ENCODE results near the gene SLC5A12. TPM values are rescaled to one million over a fixed set of nuclear protein-coding genes. Genes with fewer than 3 reads are reported as not detected.

SLC5A12 gene
- polyA plus RNA-seq, 1 donor = 57.3 TPM

DNA sequence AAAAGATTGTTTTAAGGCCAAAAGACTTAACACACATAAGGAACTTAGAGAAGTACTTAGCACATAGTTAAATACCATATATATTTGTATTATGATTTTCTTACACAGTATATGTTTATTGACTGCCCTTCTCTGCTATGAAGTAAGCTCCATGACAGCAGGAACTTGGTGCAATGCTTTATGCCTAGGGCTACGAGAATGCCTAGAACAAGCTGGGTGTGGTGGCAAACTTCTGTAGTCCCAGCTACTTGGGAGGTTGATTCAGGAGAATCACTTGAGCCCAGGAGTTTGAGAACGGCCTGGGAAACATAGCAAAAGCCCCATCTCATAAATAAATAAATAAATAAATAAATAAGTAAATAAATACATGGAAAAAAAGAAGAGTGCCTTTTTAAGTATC lies 1.9 kb downstream of the SLC5A12 start:
- DNase-seq = no peak

DNA sequence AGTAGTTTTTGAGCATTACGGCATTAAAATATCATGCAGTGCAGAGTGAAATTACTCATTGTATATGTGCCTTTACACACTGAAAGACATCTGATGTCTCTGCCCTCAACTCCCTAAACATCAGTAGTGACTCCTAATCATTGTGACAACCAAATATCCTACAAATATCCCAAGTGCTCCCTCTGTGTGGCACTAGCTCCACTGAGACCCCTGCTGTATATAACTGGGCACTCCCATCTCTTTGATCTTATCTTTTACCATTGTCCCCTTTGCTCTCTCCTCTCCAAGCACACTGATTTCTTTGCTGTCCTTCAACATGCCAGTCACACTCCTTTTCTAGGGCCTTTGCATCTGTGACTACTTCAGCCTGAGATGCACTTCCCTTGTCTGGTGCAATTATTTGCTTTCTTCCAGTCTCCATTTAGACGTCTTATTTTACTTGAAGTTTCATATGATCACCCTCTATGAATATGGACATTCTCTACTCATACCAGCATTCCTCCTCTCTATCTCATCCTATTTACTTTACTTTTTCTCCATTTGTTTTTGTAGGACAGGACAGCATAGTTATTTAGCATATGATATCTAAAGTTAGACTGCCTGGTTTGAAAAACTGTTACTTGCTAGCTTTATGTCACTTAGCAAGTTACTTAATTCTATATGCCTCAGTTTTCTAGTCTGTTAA lies 2.4 kb downstream of the SLC5A12 start:
- DNase-seq = no peak

DNA sequence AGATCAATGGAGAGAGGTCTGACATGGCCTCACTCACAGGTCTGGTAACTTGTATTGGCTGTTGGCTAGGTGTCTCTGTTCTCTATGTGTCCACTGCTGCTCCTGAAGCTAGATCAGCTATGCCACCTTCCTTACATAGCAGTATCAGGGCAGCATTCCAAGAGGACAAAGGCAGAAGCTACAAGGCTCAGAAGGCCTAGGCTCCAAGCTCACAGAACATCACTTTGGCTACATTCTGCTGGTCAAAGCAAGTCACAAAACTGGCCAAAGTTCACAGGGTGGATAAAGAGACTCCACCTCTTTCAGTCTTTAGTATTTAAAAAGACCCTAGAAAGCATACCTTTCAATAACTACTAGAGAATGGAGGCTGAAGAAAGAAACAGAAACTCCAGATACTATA lies 4.1 kb downstream of the SLC5A12 start:
- DNase-seq = no peak

DNA sequence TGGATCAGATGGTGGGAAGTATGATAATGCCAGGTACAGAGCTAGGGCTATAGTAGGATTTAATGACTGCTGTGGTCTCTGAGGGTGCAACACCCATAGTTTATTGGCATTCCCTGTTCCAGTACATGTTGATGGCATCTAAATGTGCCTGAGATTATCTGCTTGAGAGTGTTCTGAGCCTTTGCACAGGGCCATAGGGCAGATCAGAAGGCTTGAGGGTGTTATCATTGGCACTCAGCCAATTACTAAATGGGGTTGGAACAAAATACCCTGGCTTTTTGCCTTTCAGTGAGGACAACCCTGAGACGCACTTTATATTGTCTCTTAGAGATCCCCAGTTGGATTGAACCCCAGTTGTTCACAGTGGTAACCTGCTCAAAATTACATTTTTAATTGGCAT lies 6.7 kb downstream of the SLC5A12 start:
- no peak for DNase-seq

DNA sequence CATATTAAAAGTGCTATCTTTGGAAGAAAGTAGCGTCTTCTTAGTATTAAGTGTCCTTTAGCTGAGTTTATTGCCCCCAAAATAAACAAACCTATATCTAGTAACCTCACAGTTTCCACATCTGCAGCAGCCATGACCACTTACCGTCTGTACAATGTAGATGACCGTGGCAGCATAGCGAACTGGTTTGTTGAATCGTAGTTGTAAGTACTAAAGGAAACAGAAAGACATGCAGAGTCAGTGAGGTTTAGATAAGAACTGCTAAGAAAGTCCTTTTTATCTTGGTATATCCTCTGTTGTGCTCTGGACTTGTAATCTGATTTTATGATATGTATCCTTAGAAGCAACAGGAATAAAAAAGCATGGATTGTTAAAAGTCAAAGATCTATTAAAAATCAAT lies 9.4 kb downstream of the SLC5A12 start:
- no peak for DNase-seq

DNA sequence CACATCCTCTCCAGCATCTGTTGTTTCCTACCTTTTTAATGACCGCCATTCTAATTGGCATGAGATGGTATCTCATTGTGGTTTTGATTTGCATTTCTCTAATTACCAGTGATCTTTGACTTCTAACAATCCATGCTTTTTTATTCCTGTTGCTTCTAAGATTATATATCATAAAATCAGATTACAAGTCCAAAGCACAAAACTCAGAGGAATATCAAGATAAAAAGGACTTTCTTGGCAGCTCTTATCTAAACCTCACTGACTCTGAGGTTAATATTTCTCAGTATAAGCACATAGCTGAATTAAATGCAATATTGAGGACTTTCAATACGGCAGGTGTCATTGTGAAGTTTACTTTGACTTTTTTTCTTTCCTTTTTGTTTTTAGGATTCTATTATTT lies 11.4 kb downstream of the SLC5A12 start:
- DNase-seq = no peak

DNA sequence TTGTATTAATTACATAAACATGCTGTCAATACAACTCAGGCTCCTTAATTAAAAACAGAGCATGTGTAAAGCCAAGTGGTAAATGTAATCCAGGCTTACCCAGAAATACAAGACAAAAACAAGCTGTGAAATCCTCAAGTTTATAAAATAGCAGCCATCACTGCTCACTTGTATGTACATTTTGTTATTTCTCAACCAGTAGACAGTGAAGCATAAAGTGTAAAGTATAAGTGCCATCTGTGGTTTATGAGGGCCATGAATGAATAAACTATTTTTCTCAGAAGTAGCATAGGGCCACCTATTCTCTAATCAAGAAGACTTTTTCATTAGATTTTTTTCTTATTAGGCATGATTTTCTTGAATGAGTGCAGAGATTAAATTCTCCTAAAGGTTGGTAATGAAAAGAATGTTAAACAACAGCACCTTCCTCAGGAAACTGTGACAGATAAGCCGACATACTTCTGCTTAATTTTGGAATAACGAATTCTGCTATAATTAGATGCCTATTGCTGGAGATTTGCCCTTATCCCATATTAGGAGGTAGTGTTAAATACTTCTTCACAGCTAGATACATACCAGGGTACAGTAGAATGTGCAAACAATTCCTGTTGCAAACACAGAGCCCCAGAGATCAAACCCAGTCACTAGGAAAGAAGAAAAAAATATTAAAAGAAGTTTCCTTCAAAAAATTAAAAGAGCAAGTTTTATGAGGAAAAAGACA lies 13.0 kb downstream of the SLC5A12 start:
- no peak for DNase-seq

DNA sequence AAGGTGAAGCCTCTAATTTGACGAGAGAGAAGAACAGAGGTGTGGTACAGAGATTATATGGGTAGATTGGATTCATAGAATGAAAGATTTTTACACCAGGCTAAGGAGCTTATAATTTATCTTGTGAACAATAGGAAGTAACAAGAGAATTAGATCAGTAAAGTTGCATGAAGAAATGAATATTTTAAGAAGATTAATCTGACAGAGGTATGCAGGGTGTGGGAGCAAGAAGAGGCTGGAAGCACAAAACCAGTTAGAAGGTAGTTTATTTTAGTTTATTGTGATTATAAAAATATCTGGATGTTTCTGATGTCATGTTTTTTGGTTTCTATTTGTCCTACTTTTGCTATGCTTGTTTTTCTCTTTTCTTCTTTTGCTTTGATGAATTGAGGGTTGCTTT lies 15.7 kb downstream of the SLC5A12 start:
- DNase-seq = no peak

DNA sequence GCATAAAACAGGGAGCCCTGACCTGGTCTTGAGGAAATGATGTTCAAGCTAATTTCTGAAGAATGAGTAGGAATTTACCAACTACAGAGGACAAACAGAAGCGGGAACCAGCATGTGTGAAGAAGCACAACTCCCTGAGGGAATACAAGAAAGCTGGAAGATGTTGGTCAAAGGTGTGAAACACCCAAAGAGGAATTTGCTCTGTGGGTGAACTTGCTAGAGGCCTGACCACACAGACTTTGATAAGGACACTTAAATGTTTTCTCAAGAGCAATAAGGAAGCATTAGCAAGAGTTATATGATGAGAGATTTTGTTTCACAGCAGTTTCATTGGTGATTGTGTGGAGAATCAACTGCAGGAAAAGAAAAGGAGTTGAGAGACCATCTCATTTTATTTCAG lies 17.6 kb downstream of the SLC5A12 start:
- no peak for DNase-seq

DNA sequence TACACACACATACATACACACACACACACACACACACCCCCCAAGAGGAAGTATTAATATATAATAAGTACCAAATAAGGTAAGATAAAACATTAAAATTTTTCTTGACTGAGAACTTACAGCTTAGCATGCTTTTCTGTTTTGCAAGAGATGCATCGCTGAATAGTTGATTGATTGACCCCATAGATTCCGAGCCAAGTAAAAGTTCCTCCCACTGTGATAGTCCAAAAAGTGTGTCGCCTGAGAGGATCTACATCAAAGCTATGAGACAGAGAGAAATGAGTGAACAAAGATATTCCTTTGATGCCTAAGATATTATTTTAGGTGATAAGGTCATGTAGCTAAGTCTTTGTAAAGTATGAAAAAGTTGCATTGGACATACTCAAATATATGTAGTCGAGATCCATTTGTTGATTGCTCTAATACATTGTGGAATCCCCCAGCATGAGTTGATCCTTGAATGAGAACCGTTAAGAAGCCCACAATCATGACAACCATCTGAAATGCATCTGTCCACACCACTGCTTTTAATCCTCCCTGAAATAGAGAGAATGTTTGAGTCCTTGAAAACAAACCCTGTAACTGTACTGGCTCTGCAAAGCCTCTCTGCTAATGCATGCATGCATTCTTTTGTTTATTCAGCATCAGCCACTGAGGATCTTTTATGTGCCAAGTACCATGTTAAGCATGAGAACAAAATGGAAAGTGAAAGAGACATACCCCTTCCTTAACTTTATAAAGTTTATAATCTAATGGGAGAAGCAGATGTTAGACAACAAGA lies 18.3 kb downstream of the SLC5A12 start:
- DNase-seq = no peak

DNA sequence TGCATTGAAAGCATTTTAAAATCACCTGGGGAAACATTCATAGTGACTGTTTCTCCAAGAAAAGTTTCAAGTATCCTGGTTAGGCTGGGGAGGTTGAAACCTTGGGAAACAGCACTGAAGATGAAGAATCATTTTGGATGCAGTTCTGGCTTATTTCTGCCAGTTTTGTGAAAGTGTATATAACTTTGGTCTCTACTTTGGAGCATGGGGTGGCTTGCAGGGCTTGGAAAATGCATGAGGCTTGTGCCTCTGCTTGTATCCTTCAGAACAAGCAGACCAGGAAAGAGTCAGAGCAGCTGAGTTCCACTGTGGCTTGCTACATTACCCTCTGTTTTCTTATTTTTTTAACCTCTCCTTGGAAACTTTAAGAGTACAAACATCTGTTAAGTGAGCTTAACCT lies 19.5 kb downstream of the SLC5A12 start:
- peak; percentile 12 for DNase-seq

DNA sequence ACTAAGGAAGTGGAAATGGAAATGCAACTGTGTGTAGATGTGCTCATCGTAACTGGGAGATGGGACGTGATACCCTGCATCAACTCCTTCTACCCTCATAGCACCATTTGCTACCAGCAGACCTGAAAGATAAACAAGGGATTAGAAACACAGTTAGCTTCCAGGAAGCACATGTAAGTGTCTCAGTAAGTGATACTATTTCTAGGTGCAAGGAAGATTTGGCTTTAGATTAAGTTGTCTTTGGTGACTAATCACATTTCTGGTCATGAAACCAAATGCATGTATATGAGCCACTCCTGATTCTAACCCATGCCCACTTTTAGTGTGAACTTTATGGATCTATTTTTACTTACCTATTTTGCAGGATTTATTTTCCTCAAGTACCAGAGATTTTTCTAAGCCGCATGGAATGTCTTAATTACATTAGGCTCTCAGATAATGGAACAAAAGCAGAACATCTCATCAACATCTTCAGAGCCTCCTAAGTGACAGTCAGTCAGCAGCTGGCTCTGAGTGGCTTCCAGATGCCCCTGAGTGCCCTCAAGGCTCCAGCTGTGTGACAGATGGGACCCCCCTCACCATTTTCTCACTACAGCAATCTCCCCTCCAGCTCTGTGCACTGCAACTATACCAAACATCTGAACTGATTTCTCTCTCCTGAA lies 21.2 kb downstream of the SLC5A12 start:
- DNase-seq = no peak

DNA sequence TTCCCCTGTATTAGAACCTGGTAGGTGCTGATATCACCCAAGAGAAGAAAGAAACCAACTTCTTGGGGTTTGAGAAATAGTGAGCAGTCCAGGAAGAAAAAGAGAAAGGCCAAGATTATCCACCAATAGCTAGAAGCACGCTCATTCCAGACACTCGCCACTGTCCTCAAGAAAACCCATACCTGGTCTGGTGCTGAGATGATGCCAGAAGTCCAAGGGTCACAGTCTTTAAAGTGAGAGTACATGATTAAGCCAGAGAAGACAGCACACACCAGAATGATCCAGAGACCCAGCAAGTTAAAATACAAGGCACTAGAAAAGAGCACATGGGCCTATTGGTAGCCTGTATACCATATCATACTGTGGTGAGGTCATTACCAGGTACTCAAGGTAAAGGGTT lies 23.6 kb downstream of the SLC5A12 start:
- DNase-seq = no peak

DNA sequence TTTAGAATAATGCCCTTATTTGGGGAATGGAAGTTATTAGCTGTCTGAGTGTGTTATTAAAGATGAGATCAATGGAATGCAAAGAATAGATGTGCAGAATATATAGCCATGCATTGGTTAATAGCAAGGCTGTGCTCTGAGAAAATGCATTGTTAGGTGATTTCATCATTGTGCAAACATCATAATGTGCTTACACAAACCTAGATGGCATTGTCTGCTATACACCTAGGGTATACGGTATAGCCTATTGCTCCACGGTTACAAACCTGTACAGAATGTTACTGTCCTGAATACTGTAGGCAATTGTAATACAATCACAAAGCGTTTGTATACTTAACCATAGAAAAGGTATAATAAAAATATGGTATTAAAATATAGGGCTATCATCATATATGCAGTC lies 25.5 kb downstream of the SLC5A12 start:
- no peak for DNase-seq

DNA sequence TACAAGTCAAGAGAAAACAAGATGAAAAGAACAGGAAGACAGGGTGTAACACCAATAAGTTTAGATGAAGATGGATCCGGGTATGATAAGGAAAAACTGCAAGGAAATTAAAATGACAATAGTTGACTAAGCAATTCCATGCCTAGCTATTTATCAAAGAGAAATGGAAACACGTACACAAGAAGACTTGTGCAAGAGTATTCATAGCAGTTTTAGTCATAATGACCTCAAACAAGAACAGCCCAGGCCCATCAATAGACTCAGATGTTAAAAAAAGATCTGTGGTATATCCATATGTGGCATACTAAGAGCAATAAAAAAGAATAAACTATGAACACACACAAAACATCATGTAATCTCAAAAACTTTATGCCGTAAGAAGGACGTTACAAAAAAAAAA lies 33.2 kb downstream of the SLC5A12 start:
- DNase-seq = no peak

DNA sequence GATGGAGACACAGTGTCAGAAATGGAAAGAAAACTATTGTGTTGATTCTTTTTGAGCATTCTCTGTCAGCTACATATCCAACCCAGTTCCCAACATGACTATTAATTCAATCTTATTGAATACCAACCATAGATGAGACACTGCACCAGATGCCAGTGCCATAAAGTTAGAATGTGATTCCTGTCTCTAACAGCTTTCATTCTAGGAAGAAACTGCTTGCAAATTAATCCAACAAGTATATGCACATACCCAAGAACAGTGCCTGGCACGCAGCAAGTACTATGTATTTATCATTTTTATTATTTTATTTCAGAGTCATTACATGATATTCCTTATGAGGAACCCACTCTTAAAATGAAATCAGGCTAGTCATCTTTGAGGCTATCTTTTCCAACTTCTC lies 34.5 kb downstream of the SLC5A12 start:
- no peak for DNase-seq

DNA sequence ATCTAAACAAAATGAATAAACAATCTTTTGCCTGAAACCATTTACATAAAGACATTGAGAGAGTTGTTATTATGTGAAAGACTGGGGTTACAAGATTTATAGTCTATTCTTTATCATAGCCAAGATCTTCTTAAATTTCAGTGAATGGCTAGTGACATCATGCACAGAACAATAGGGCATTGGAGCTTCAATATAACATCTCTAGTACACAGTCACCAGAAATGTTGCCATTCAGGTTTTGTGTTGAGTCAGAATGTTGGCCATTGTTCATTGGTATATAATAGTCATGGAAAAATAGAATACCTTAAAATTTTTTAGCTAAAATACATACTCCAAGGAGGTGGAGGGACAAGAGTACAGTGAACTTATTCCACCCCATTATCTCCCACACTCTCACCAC lies 44.3 kb downstream of the SLC5A12 start:
- DNase-seq = no peak

DNA sequence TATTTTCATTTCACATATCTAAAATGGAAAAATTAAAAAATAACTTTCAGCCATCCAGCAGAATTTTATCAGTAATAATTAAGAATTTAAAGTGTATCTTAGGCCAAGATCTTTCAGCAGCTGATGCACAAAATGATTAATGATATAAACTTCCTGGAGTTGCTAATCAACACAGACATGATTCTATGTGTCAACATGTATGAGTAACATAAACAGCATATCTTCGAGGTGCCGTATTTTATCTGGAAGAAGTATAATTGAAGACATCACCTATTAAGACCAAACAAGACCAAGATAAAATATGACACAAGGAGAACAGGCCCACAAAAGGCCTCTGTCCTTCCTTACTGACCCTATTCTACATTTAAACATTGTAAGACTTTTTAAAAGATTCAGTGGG lies 45.2 kb downstream of the SLC5A12 start:
- DNase-seq = no peak

DNA sequence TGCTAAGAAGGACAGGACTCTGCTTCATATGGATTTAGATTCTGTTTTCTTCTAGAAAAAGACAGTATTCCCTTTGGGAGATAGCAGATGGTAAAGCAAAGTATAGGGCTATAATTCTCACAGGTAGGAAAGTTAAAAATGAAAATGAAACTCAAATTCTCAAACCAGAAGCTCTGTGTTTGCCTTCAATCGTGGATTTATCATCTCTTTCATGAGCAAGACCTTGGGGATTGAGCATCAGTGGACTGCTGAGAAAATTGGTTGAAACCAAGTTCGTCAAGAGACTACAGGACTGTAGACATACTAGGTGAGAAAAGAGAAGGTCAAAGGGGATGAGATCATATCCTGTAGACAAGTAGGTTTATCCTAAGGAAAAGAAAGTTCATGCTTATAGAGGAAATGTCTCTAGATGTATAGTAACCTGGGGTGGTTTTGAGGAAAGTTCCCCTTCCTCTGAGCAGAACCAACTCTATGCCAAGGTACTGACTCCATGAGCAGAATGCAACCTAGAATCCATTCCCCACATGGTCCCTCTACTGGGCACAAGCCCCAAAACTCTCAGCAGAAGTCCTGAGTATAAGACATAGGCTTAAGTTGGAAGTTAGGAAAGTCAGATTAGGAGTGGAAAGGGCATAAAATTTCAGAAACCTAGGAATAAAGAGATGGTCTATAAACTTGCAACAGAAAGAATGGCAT lies 46.5 kb downstream of the SLC5A12 start:
- DNase-seq = no peak

DNA sequence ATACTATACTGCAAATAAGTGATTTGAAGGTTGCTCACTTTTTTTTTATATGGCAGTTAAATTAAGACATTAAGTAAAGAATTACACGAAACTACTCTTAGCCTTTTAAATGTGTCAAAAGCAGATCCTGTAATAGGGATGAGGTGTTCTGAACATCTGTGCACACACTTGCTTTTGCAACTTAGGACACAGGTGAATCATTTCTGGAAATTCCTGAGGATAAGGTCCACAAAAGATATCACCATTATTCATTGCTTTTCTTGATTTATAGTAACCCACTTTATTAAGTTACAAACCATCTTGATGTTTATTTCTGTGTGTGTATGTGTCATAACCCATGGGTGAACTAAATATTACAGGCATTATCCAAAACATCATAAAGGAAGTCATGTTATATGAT lies 55.9 kb downstream of the SLC5A12 start:
- no peak for DNase-seq

DNA sequence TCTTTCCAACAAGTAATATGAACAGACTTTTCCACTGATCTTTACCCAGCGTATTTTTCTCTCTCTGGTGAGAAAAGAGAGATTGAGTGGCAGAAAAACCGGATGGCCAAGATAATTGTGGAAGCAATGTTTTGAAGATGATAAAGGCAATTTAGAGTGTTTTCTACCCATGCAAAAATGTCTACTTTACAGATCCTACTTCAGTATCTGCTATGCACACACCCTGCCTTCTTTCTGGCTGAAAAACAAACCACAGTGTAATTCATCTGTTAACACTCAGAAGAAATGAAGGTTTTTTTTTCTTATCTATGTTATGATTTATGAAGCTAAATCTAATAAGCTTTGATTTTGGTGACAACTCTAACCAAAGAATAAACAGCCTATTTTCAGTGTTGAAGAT lies 56.8 kb downstream of the SLC5A12 start:
- DNase-seq = no peak

DNA sequence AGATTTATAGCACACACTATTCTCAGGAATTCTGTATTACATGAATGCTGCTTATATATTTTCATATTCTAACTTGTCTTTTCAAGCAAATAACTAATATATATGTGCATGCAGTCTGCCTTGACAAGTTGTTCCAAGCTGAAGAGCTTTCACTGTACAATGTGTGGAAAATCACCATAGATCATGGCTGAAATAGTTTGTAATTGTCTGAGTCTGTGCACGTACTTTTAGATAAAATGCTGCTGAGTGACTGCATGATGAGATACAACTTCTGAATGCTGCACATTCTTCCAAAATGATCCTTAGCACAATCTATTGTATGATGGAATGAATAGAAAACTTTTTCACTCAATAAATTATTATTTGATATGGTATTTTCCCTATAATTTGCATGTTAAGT lies 58.9 kb downstream of the SLC5A12 start:
- no peak for DNase-seq
